Gastroesophageal sphincter (tissue), 3 donors: ENCODE measurements around the gene NOTO.

ENCODE experiments used
- CTCF ChIP-seq, 4 experiments: fragments of 200-600 bp in 2 of 4; fragments of 450-650 bp in 2 of 4; sonication (generic) in 1 of 4; IDR thresholded peaks; one replicate each; pipeline ENCODE4 v1.5.1; 2017 to 2019; ENCODE audit warnings: antibody characterized with exemption in 4 of 4, mild to moderate bottlenecking in 2 of 4, moderate library complexity in 2 of 4
- POLR2A ChIP-seq, 2 donors: fragments of 450-650 bp; IDR thresholded peaks; one replicate each; pipeline ENCODE4 v1.6.1; 2017; ENCODE audit warnings: antibody characterized with exemption in 2 of 2, mild to moderate bottlenecking in 2 of 2, moderate library complexity in 1 of 2

GRCh38 chr2:73258913-73259215 is 56.5 kb downstream of the NOTO start:
- TF ChIP-seq CTCF (IDR thresholded peaks at IDR 0.05) = no peak
- no peak for TF ChIP-seq POLR2A (IDR thresholded peaks at IDR 0.05)
